SK-MEL-5 (cell line): Measurements from ENCODE around the gene SMIM35. TPM values are rescaled to one million over a fixed set of nuclear protein-coding genes. Genes with fewer than 3 reads are reported as not detected.

Experiments used
- DNase-seq: peaks from one replicate; pipeline ENCODE4 v3.0.0-alpha.2; 2016; ENCODE audit warnings: low read depth, low spot score
- in situ Hi-C: cut with HindIII; loops from 2 replicates; pipeline ENCODE4 v1.10.0; 2016; ENCODE audit warnings: low sequenced_read_pairs, high pct_unique_total_duplicates, low pct_unique_long_range_greater_than_20kb
- total RNA-seq: library from RNA; depleted of rRNA; stranded (reverse); fragments of >200 nt; shearing (Covaris generic); gene quantifications from 2 replicates; pipeline ENCODE4 v1.2.3, GENCODE V29; 2014

The SMIM35 gene
- total RNA-seq, 1 experiment from 2014 or later, result not detected

- DNase-seq, result no peak
- in situ Hi-C loops, result no loop called here
Observed at GRCh38 chr11:118002541-118003423, 84.0 kb downstream of the SMIM35 start.

- no peak for DNase-seq
- in situ Hi-C loops, result no loop called here
Observed at GRCh38 chr11:118002010-118002540, 84.7 kb downstream of the SMIM35 start.

GRCh38 chr11:118001494-118001971, 85.2 kb downstream of the SMIM35 start:
- no peak for DNase-seq
- in situ Hi-C loops, result no loop called here

GRCh38 chr11:118000850-118001228, 85.9 kb downstream of the SMIM35 start:
- in situ Hi-C loops, result no loop called here
- no peak for DNase-seq

- in situ Hi-C loops, result no loop called here
- DNase-seq, result no peak
Observed at GRCh38 chr11:118000067-118000849, 86.5 kb downstream of the SMIM35 start.

GRCh38 chr11:117999354-117999993, 87.3 kb downstream of the SMIM35 start:
- in situ Hi-C loops, result no loop called here
- DNase-seq, result no peak

GRCh38 chr11:117998664-117999353, 88.0 kb downstream of the SMIM35 start:
- DNase-seq, result no peak
- in situ Hi-C loops, result no loop called here

- in situ Hi-C loops, result no loop called here
- DNase-seq, result no peak
Observed at GRCh38 chr11:117997823-117998579, 88.8 kb downstream of the SMIM35 start.

- in situ Hi-C loops, result no loop called here
- DNase-seq, result no peak
Observed at GRCh38 chr11:117997406-117997805, 89.4 kb downstream of the SMIM35 start.

- in situ Hi-C loops, result no loop called here
- no peak for DNase-seq
Observed at GRCh38 chr11:117996058-117996457, 90.7 kb downstream of the SMIM35 start.

GRCh38 chr11:117995472-117995871, 91.3 kb downstream of the SMIM35 start:
- in situ Hi-C loops, result no loop called here
- DNase-seq, result no peak

GRCh38 chr11:117993988-117994745, 92.6 kb downstream of the SMIM35 start:
- DNase-seq, result no peak
- in situ Hi-C loops, result no loop called here

GRCh38 chr11:117992620-117993019, 94.1 kb downstream of the SMIM35 start:
- in situ Hi-C loops, result no loop called here
- no peak for DNase-seq

- in situ Hi-C loops, result no loop called here
- no peak for DNase-seq
Observed at GRCh38 chr11:117992136-117992535, 94.6 kb downstream of the SMIM35 start.

- no peak for DNase-seq
- in situ Hi-C loops, result no loop called here
Observed at GRCh38 chr11:117989351-117990102, 97.2 kb downstream of the SMIM35 start.
